Effector CD4-positive, alpha-beta T cell (primary cell): Measurements from ENCODE around the gene SLC1A4.
"Not testable (repeated sequence)": the region's sequence is repeated elsewhere in the genome, so short reads cannot be mapped to it uniquely, and the experiment has no call there.

Experiments
- DNase-seq: peaks from one replicate; pipeline ENCODE4 v3.0.0-alpha.2; 2020
- total RNA-seq: gene quantifications from one replicate; lab custom pipeline; 2026; lab: John Stamatoyannopoulos, UW

SLC1A4 gene
- total RNA-seq, result 4.7 reads per million, percentile 18 among the genes with 10 or more reads in this experiment

- DNase-seq, result peak; percentile 63
Measured at GRCh38 chr2:64989126-64989981, at the start of gene SLC1A4. Gene SLC1A4 (plus strand): TSS chr2:64989399. CDS start chr2:64989644, 245 bp downstream.

GRCh38 chr2:64941143-64941542 lies 48.1 kb upstream of the SLC1A4 start:
- no peak for DNase-seq

GRCh38 chr2:64941801-64942200 lies 47.4 kb upstream of the SLC1A4 start:
- no peak for DNase-seq

- no peak for DNase-seq
Measured at GRCh38 chr2:64942693-64943092, 46.5 kb upstream of the SLC1A4 start.

GRCh38 chr2:64943387-64944150 lies 45.6 kb upstream of the SLC1A4 start:
- no peak for DNase-seq

GRCh38 chr2:64944484-64944883 lies 44.7 kb upstream of the SLC1A4 start:
- DNase-seq, result no peak

GRCh38 chr2:64945973-64946768 lies 43.0 kb upstream of the SLC1A4 start:
- peak; percentile 11 for DNase-seq

- no peak for DNase-seq
Measured at GRCh38 chr2:64946769-64947247, 42.4 kb upstream of the SLC1A4 start.

GRCh38 chr2:64947885-64948284 lies 41.3 kb upstream of the SLC1A4 start:
- DNase-seq, result no peak

GRCh38 chr2:64950226-64951160 lies 38.7 kb upstream of the SLC1A4 start:
- DNase-seq, result no peak

GRCh38 chr2:64951306-64951953 lies 37.8 kb upstream of the SLC1A4 start:
- DNase-seq, result no peak

GRCh38 chr2:64952096-64952495 lies 37.1 kb upstream of the SLC1A4 start:
- no peak for DNase-seq

- no peak for DNase-seq
Measured at GRCh38 chr2:64952511-64953482, 36.4 kb upstream of the SLC1A4 start.

- DNase-seq, result no peak
Measured at GRCh38 chr2:64955467-64955866, 33.7 kb upstream of the SLC1A4 start.

GRCh38 chr2:64957109-64957903 lies 31.9 kb upstream of the SLC1A4 start:
- DNase-seq, result no peak

- no peak for DNase-seq
Measured at GRCh38 chr2:64958556-64958955, 30.6 kb upstream of the SLC1A4 start.

GRCh38 chr2:64960819-64961218 lies 28.4 kb upstream of the SLC1A4 start:
- no peak for DNase-seq

GRCh38 chr2:64963138-64963537 lies 26.1 kb upstream of the SLC1A4 start:
- DNase-seq, result not testable (repeated sequence)

GRCh38 chr2:64963719-64964118 lies 25.5 kb upstream of the SLC1A4 start:
- no peak for DNase-seq
